Neutrophil (primary cell): Measurements from ENCODE around the gene CTNND2.

Experiments used
- H3K27ac ChIP-seq: fragments of 200-600 bp; sonication (generic); 2 replicates; pipeline ENCODE4 v1.5.1; 2016; ENCODE audit warnings: mild to moderate bottlenecking, moderate library complexity
- H3K27me3 ChIP-seq: fragments of 200-600 bp; sonication (generic); 2 replicates; pipeline ENCODE4 v1.6.0; 2016; ENCODE audit warnings: mild to moderate bottlenecking
- H3K36me3 ChIP-seq: fragments of 200-600 bp; sonication (generic); 2 replicates; pipeline ENCODE4 v1.5.1; 2017
- H3K4me1 ChIP-seq, 2 experiments: fragments of 200-600 bp in 1 of 2; sonication (generic) in 1 of 2; 1 replicate in 1 of 2; 2 replicates in 1 of 2; pipeline versions ENCODE4 v1.5.1 to v1.6.1; 2013 to 2016; ENCODE audit warnings: low read depth in 1 of 2, low read length in 1 of 2, mild to moderate bottlenecking in 1 of 2, moderate library complexity in 1 of 2; ENCODE audit not compliant: control insufficient read depth in 1 of 2, insufficient read depth in 1 of 2
- H3K4me3 ChIP-seq, 2 experiments: fragments of 200-600 bp in 1 of 2; sonication (generic) in 1 of 2; 1 replicate in 1 of 2; 2 replicates in 1 of 2; pipeline ENCODE4 v1.5.1; 2013 to 2016; ENCODE audit warnings: low read depth in 1 of 2, low read length in 1 of 2, mild to moderate bottlenecking in 1 of 2, moderate library complexity in 1 of 2
- H3K9me3 ChIP-seq: fragments of 200-600 bp; sonication (generic); 2 replicates; pipeline ENCODE4 v1.5.1; 2016
- CTCF ChIP-seq: fragments of 200-600 bp; sonication (generic); IDR thresholded peaks from 2 replicates; pipeline ENCODE4 v1.5.1; 2016; ENCODE audit warnings: antibody characterized with exemption

Gene CTNND2

GRCh38 chr5:11139217-11139865 is 764.9 kb downstream of the CTNND2 start:
- Histone ChIP-seq H3K36me3 (no peaks in the 10 kb centered on the region), H3K27me3 (no peaks in the 10 kb centered on the region), H3K27ac (no peak overlapping the region), H3K4me3 (no peak overlapping the region), H3K9me3 (no peaks in the 10 kb centered on the region), H3K4me1 (no peaks in the 10 kb centered on the region)
- no peak for TF ChIP-seq CTCF

GRCh38 chr5:11130131-11130530 is 774.1 kb downstream of the CTNND2 start:
- H3K4me1 ChIP-seq, result no peaks in the 10 kb centered on the region
- no peak overlapping the region for H3K4me3 ChIP-seq
- no peak for TF ChIP-seq CTCF
- H3K27me3 ChIP-seq, result no peaks in the 10 kb centered on the region
- no peak overlapping the region for H3K27ac ChIP-seq
- H3K9me3 ChIP-seq, result no peaks in the 10 kb centered on the region
- no peaks in the 10 kb centered on the region for H3K36me3 ChIP-seq

DNA sequence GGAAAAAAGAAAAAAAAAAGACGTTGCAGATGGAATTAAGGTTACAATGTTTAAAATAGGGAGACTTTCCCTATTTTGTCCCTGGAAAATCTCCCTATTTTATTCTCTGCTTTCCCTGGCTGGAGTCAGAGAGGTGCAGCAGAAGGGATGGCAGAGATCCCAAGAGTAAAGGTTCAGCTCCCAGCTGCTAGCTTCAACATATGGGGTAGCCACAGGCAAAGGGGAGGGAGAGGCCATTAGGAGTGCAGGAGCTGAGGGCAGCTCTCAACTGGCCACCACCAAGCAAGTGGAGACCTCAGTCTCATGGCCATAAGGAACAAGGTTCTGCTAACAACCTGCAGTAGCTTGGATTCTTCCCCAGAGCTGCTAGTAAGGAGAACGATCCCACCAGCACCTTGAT is 776.2 kb downstream of the CTNND2 start:
- no peak overlapping the region for H3K27ac ChIP-seq

GRCh38 chr5:11126844-11127243 is 777.4 kb downstream of the CTNND2 start:
- Histone ChIP-seq H3K27ac (no peak overlapping the region), H3K4me3 (no peak overlapping the region), H3K36me3 (no peaks in the 10 kb centered on the region), H3K9me3 (no peaks in the 10 kb centered on the region), H3K4me1 (no peaks in the 10 kb centered on the region), H3K27me3 (no peaks in the 10 kb centered on the region)
- TF ChIP-seq CTCF, result no peak

More for the DNA sequence above, 776.2 kb downstream of the CTNND2 start:
- Histone ChIP-seq H3K9me3 (no peaks in the 10 kb centered on the region), H3K27me3 (no peaks in the 10 kb centered on the region), H3K36me3 (no peaks in the 10 kb centered on the region), H3K4me3 (no peak overlapping the region), H3K4me1 (no peaks in the 10 kb centered on the region)
- no peak for TF ChIP-seq CTCF

GRCh38 chr5:11121885-11122284 is 782.4 kb downstream of the CTNND2 start:
- no peak overlapping the region for H3K4me3 ChIP-seq
- no peaks in the 10 kb centered on the region for H3K27me3 ChIP-seq
- no peaks in the 10 kb centered on the region for H3K36me3 ChIP-seq
- H3K4me1 ChIP-seq, result no peaks in the 10 kb centered on the region
- no peak overlapping the region for H3K27ac ChIP-seq
- no peak for TF ChIP-seq CTCF
- no peaks in the 10 kb centered on the region for H3K9me3 ChIP-seq
